GM21619 (cell line): Measurements from ENCODE around the gene ZNF529.

Experiments used
- ATAC-seq: cut with Tn5 transposase; IDR thresholded peaks from one replicate; pipeline ENCODE4 v1.9.1; 2021; ENCODE audit not compliant: unreplicated experiment

The ZNF529 gene

GRCh38 chr19:36514012-36514612 is 59.0 kb downstream of the ZNF529 start:
- ATAC-seq = no peak

- ATAC-seq = no peak
Observed at GRCh38 chr19:36508325-36508724, 64.8 kb downstream of the ZNF529 start.

- no peak for ATAC-seq
Observed at GRCh38 chr19:36501973-36502372, 71.1 kb downstream of the ZNF529 start.

GRCh38 chr19:36497001-36497400 is 76.1 kb downstream of the ZNF529 start:
- ATAC-seq = no peak
